ENCODE measurements around the gene LAMA2. TPM values are rescaled to one million over a fixed set of nuclear protein-coding genes. Genes with fewer than 3 reads are reported as not detected.

The LAMA2 gene
- total RNA-seq, 1 experiment from 2014 or later, result 0.28 TPM

DNA sequence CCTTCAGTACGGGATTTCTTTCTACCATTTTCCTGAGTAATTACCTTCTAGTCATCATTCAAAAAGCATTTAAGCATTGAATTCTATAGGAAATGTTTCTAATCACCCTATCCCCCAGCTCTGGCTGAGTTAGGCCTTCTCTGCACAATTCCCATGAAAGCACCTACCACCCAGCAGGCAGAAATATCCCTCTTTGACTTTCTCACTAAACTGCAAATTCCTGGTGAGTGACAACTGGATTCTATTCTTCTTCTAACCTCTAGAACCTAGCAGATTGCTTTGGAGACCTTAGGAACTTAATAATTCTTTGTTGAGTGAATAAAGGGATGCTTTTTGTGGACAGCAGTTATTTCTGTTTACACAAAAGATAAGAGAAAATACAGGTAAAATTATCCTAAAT, 328.7 kb downstream of the LAMA2 start:
- Histone ChIP-seq H3K4me1 (ENCODE audit: control insufficient read depth, insufficient read depth, low read length) (no peaks in the 10 kb centered on the region), H3K27me3 (ENCODE audit: control insufficient read depth, insufficient read depth, low read length) (no peaks in the 10 kb centered on the region), H3K9me3 (ENCODE audit: control insufficient read depth, insufficient read depth, low read depth, low read length) (no peaks in the 10 kb centered on the region), H3K27ac (ENCODE audit: low read length) (no peak overlapping the region), H3K36me3 (ENCODE audit: control insufficient read depth, insufficient read depth, low read length) (no peaks in the 10 kb centered on the region), H3K4me3 (ENCODE audit: low read depth in 2 of 2, low read length in 2 of 2) (no peak overlapping the region)
- in situ Hi-C loops (cut with HindIII; ENCODE audit: low pct_unique_long_range_greater_than_20kb, low sequenced_read_pairs), result no loop called here
- POLR2A ChIA-PET, result no interaction called here
- ATAC-seq (no peak), DNase-seq (ENCODE audit: low read depth, low spot score) (no peak)
- no TSS peak for BruUV-seq (replicated peaks)
- TF ChIP-seq, protein P1, sequence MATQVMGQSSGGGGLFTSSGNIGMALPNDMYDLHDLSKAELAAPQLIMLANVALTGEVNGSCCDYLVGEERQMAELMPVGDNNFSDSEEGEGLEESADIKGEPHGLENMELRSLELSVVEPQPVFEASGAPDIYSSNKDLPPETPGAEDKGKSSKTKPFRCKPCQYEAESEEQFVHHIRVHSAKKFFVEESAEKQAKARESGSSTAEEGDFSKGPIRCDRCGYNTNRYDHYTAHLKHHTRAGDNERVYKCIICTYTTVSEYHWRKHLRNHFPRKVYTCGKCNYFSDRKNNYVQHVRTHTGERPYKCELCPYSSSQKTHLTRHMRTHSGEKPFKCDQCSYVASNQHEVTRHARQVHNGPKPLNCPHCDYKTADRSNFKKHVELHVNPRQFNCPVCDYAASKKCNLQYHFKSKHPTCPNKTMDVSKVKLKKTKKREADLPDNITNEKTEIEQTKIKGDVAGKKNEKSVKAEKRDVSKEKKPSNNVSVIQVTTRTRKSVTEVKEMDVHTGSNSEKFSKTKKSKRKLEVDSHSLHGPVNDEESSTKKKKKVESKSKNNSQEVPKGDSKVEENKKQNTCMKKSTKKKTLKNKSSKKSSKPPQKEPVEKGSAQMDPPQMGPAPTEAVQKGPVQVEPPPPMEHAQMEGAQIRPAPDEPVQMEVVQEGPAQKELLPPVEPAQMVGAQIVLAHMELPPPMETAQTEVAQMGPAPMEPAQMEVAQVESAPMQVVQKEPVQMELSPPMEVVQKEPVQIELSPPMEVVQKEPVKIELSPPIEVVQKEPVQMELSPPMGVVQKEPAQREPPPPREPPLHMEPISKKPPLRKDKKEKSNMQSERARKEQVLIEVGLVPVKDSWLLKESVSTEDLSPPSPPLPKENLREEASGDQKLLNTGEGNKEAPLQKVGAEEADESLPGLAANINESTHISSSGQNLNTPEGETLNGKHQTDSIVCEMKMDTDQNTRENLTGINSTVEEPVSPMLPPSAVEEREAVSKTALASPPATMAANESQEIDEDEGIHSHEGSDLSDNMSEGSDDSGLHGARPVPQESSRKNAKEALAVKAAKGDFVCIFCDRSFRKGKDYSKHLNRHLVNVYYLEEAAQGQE (IDR thresholded peaks at IDR 0.05; ENCODE audit: insufficient read depth in 1 of 2, low read depth in 2 of 2, low read length in 1 of 2), result no peak
- TF ChIP-seq, protein P2, sequence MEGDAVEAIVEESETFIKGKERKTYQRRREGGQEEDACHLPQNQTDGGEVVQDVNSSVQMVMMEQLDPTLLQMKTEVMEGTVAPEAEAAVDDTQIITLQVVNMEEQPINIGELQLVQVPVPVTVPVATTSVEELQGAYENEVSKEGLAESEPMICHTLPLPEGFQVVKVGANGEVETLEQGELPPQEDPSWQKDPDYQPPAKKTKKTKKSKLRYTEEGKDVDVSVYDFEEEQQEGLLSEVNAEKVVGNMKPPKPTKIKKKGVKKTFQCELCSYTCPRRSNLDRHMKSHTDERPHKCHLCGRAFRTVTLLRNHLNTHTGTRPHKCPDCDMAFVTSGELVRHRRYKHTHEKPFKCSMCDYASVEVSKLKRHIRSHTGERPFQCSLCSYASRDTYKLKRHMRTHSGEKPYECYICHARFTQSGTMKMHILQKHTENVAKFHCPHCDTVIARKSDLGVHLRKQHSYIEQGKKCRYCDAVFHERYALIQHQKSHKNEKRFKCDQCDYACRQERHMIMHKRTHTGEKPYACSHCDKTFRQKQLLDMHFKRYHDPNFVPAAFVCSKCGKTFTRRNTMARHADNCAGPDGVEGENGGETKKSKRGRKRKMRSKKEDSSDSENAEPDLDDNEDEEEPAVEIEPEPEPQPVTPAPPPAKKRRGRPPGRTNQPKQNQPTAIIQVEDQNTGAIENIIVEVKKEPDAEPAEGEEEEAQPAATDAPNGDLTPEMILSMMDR (IDR thresholded peaks at IDR 0.05), result no peak
- TF ChIP-seq SIN3A (IDR thresholded peaks at IDR 0.05; ENCODE audit: borderline replicate concordance, insufficient read depth, low read depth, low read length) (no peak), TCF7L2 (IDR thresholded peaks at IDR 0.05; ENCODE audit: low read depth, low read length) (no peak), POLR2AphosphoS5 (IDR thresholded peaks at IDR 0.05; ENCODE audit: low read depth, low read length) (no peak)
- intact Hi-C loops (cut with micrococcal nuclease; ENCODE audit: unreplicated experiment), result no loop called here
- CTCF ChIA-PET, result no interaction called here

DNA sequence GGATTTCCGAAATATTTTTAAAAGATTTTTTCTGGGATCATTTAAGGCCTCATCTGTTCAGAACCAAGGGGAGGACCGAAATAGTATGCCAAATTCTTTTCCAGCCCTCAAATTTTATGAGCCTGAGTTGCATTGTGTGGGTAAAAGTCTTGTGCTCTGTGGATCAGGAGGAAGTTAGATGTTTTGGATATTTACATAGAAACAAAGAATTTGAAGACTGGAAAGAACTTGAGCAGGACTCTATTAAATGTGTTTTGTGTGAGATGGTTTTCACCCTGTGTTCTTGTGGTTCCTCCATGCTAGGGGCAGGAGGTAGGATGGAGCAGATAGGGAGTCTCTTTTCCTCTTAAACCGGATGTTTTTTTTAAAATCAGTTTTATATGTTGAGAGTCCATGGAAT, 329.1 kb downstream of the LAMA2 start:
- TF ChIP-seq POLR2AphosphoS5 (IDR thresholded peaks at IDR 0.05; ENCODE audit: low read depth, low read length) (no peak), SIN3A (IDR thresholded peaks at IDR 0.05; ENCODE audit: borderline replicate concordance, insufficient read depth, low read depth, low read length) (no peak), TCF7L2 (IDR thresholded peaks at IDR 0.05; ENCODE audit: low read depth, low read length) (no peak)
- TF ChIP-seq, protein P2 (IDR thresholded peaks at IDR 0.05), result no peak
- TF ChIP-seq, protein P1 (IDR thresholded peaks at IDR 0.05; ENCODE audit: insufficient read depth in 1 of 2, low read depth in 2 of 2, low read length in 1 of 2), result no peak
- no peaks in the 10 kb centered on the region for H3K9me3 ChIP-seq (ENCODE audit: control insufficient read depth, insufficient read depth, low read depth, low read length)
- ChIA-PET CTCF (no interaction called here), POLR2A (no interaction called here)
- in situ Hi-C loops (cut with HindIII; ENCODE audit: low pct_unique_long_range_greater_than_20kb, low sequenced_read_pairs) (no loop called here), intact Hi-C loops (cut with micrococcal nuclease; ENCODE audit: unreplicated experiment) (no loop called here)
- no peak overlapping the region; the same call in 1 of the 2 replicates for H3K27ac ChIP-seq (ENCODE audit: low read length)
- ATAC-seq (no peak), DNase-seq (ENCODE audit: low read depth, low spot score) (no peak)
- no peaks in the 10 kb centered on the region for H3K27me3 ChIP-seq (ENCODE audit: control insufficient read depth, insufficient read depth, low read length)
- H3K4me3 ChIP-seq (ENCODE audit: low read depth in 2 of 2, low read length in 2 of 2), result no peak overlapping the region
- H3K4me1 ChIP-seq (ENCODE audit: control insufficient read depth, insufficient read depth, low read length), result no peaks in the 10 kb centered on the region
- BruUV-seq (replicated peaks), result no TSS peak
- H3K36me3 ChIP-seq (ENCODE audit: control insufficient read depth, insufficient read depth, low read length), result no peaks in the 10 kb centered on the region
